ENCODE measurements around the gene ICAM5. TPM values are rescaled to one million over a fixed set of nuclear protein-coding genes. Genes with fewer than 3 reads are reported as not detected.

Gene ICAM5
- total RNA-seq, 1 experiment from 2014 or later = 19.2 TPM

- no peak overlapping the region for H2AFZ ChIP-seq
- ChIA-PET POLR2A (ENCODE audit: unreplicated experiment) (no interaction called here), CTCF (no interaction called here)
- H3K9me2 ChIP-seq (ENCODE audit: insufficient read depth) = no peaks in the 10 kb centered on the region
- no peaks in the 10 kb centered on the region for H3K79me2 ChIP-seq (ENCODE audit: low read depth)
- intact Hi-C loops (cut with micrococcal nuclease; ENCODE audit: unreplicated experiment) = no loop called here
- H3K9me3 ChIP-seq (ENCODE audit: insufficient read depth, low read depth) = no peaks in the 10 kb centered on the region
- peaks cover 14% of the 10 kb centered on the region; the same call in 1 of the 2 replicates for H3F3A ChIP-seq (ENCODE audit: insufficient read depth, low read depth)
- TF ChIP-seq EZH2 (IDR thresholded peaks at IDR 0.05; ENCODE audit: low read depth) = no peak
- TF ChIP-seq, protein P1, sequence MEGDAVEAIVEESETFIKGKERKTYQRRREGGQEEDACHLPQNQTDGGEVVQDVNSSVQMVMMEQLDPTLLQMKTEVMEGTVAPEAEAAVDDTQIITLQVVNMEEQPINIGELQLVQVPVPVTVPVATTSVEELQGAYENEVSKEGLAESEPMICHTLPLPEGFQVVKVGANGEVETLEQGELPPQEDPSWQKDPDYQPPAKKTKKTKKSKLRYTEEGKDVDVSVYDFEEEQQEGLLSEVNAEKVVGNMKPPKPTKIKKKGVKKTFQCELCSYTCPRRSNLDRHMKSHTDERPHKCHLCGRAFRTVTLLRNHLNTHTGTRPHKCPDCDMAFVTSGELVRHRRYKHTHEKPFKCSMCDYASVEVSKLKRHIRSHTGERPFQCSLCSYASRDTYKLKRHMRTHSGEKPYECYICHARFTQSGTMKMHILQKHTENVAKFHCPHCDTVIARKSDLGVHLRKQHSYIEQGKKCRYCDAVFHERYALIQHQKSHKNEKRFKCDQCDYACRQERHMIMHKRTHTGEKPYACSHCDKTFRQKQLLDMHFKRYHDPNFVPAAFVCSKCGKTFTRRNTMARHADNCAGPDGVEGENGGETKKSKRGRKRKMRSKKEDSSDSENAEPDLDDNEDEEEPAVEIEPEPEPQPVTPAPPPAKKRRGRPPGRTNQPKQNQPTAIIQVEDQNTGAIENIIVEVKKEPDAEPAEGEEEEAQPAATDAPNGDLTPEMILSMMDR (conservative IDR thresholded peaks at IDR 0.05) = no peak
- no peaks in the 10 kb centered on the region for H4K20me1 ChIP-seq (ENCODE audit: insufficient read depth)
- DNase-seq = peak in 1 of 2 experiments; percentile 50
- no peaks in the 10 kb centered on the region for H3K27me3 ChIP-seq (ENCODE audit: insufficient read depth, low read depth)
- H3K36me3 ChIP-seq (ENCODE audit: low read depth) = no peaks in the 10 kb centered on the region
- H3K4me3 ChIP-seq = no peak overlapping the region
- no peak overlapping the region for H3K27ac ChIP-seq
- H3K4me2 ChIP-seq = no peak overlapping the region
- H3K4me1 ChIP-seq (replicated peaks; ENCODE audit: insufficient read depth) = peaks cover 15% of the 10 kb centered on the region; the same call in 1 of the 2 replicates
- no TSS peak for BruUV-seq (replicated peaks)
Observed at GRCh38 chr19:10245189-10245939, 44.4 kb upstream of the ICAM5 start.

DNA sequence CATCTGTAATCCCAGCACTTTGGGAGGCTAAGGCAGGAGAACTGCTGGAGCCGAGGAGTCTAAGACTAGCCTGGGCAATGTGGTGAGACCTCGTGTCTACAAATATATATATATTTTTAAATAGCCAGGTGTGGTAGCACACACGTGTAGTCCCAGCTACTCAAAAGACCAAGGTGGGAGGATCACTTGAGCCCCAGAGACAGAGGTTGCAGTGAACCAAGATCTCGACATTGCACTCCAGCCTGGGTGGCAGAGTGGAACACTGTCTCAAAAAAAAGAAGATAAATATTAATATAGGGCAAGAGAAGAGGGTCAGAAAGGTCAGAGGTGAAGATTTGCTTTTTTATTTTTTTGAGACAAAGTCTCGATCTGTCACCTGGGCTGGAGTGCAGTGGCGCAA, 43.2 kb upstream of the ICAM5 start:
- Histone ChIP-seq H3F3A (ENCODE audit: insufficient read depth, low read depth) (peaks cover 22% of the 10 kb centered on the region), H3K27ac (no peak overlapping the region), H4K20me1 (ENCODE audit: insufficient read depth) (no peaks in the 10 kb centered on the region), H3K27me3 (ENCODE audit: insufficient read depth, low read depth) (no peaks in the 10 kb centered on the region), H3K9me2 (ENCODE audit: insufficient read depth) (no peaks in the 10 kb centered on the region), H3K9me3 (ENCODE audit: insufficient read depth, low read depth) (no peaks in the 10 kb centered on the region), H3K4me1 (replicated peaks; ENCODE audit: insufficient read depth) (peaks cover 15% of the 10 kb centered on the region; the same call in 1 of the 2 replicates), H3K4me3 (no peak overlapping the region), H3K79me2 (ENCODE audit: low read depth) (no peaks in the 10 kb centered on the region), H2AFZ (no peak overlapping the region), H3K4me2 (no peak overlapping the region), H3K36me3 (ENCODE audit: low read depth) (no peaks in the 10 kb centered on the region)
- no peak for DNase-seq
- POLR2A ChIA-PET (ENCODE audit: unreplicated experiment) = no interaction called here
- TF ChIP-seq, protein P1 (conservative IDR thresholded peaks at IDR 0.05) = no peak
- no peak for TF ChIP-seq EZH2 (IDR thresholded peaks at IDR 0.05; ENCODE audit: low read depth)
- intact Hi-C loops (cut with micrococcal nuclease; ENCODE audit: unreplicated experiment) = no loop called here
- BruUV-seq (replicated peaks) = no TSS peak
- CTCF ChIA-PET = interaction anchor here (0.6 kb wide), 1 partner anchor 71 kb away, joined by 5 read pairs; no protein-coding TSS in a partner anchor

GRCh38 chr19:10251792-10252694, 37.7 kb upstream of the ICAM5 start, which contains the start of gene MRPL4:
MRPL4 (plus strand) TSS chr19:10252214; CDS start chr19:10252254, 40 bp downstream.
- no TSS peak for BruUV-seq (replicated peaks)
- H3K36me3 ChIP-seq (ENCODE audit: low read depth) = peaks cover 13% of the 10 kb centered on the region; the same call in 1 of the 2 replicates
- H3K9me3 ChIP-seq (ENCODE audit: insufficient read depth, low read depth) = no peaks in the 10 kb centered on the region
- peak within 1 kb of the TSS; percentile 93 for H3K4me2 ChIP-seq
- H4K20me1 ChIP-seq (ENCODE audit: insufficient read depth) = peaks cover 3% of the 10 kb centered on the region; the same call in 1 of the 2 replicates
- H3K4me1 ChIP-seq (replicated peaks; ENCODE audit: insufficient read depth) = peaks cover 4% of the 10 kb centered on the region; the same call in 1 of the 2 replicates
- peaks cover 24% of the 10 kb centered on the region for H3K79me2 ChIP-seq (ENCODE audit: low read depth)
- no peaks in the 10 kb centered on the region for H3K27me3 ChIP-seq (ENCODE audit: insufficient read depth, low read depth)
- CTCF ChIA-PET = interaction anchor here (0.5 kb wide), 2 partner anchors 148 to 347 kb away, joined by 3 to 12 read pairs; no protein-coding TSS in a partner anchor
- TF ChIP-seq EZH2 (IDR thresholded peaks at IDR 0.05; ENCODE audit: low read depth) = no peak
- TF ChIP-seq, protein P1 (conservative IDR thresholded peaks at IDR 0.05) = no peak
- intact Hi-C loops (cut with micrococcal nuclease; ENCODE audit: unreplicated experiment) = loop anchor here (5.0 kb wide), 3 partner anchors 60 to 155 kb away; partner anchors contain the start of genes DNMT1 and EIF3G
- H3F3A ChIP-seq (ENCODE audit: insufficient read depth, low read depth) = peaks cover 31% of the 10 kb centered on the region
- DNase-seq = peak; percentile 94 to 99
- peak within 1 kb of the TSS; percentile 43 for H3K27ac ChIP-seq
- POLR2A ChIA-PET (ENCODE audit: unreplicated experiment) = interaction anchor here (0.6 to 0.7 kb wide), 6 partner anchors 19 to 404 kb away, joined by 3 to 6 read pairs (median 4); partner anchors contain the start of genes DNMT1, ICAM1 and ICAM5
- peak within 1 kb of the TSS; percentile 94 for H3K4me3 ChIP-seq
- peak within 1 kb of the TSS; percentile 92 for H2AFZ ChIP-seq
- no peaks in the 10 kb centered on the region for H3K9me2 ChIP-seq (ENCODE audit: insufficient read depth)

All from PC-9 (cell line).